ENCODE results near the gene SLBP.
A peak's percentile ranks its signal among the peaks of the same experiment; 100 is the strongest.

The SLBP gene

GRCh38 chr4:1726146-1726934, 14.2 kb upstream of the SLBP start:
- TF ChIP-seq CTCF (conservative IDR thresholded peaks at IDR 0.05): peak; percentile 96
- peak overlapping the region; percentile 45 for H3K27ac ChIP-seq

GRCh38 chr4:1725521-1725920, 13.4 kb upstream of the SLBP start:
- peak overlapping the region; percentile 45 for H3K27ac ChIP-seq
- TF ChIP-seq CTCF (conservative IDR thresholded peaks at IDR 0.05): no peak

GRCh38 chr4:1723131-1723801, 11.1 kb upstream of the SLBP start:
- TF ChIP-seq CTCF (conservative IDR thresholded peaks at IDR 0.05): no peak; the same call in 1 of the 2 replicates
- peak overlapping the region; percentile 96 for H3K27ac ChIP-seq

GRCh38 chr4:1722551-1723118, 10.5 kb upstream of the SLBP start:
- peak overlapping the region; percentile 96 for H3K27ac ChIP-seq
- TF ChIP-seq CTCF (conservative IDR thresholded peaks at IDR 0.05): no peak; the same call in 1 of the 2 replicates

- TF ChIP-seq CTCF (conservative IDR thresholded peaks at IDR 0.05): no peak
- peak overlapping the region; percentile 96 for H3K27ac ChIP-seq
Observed at GRCh38 chr4:1721666-1722550, 9.8 kb upstream of the SLBP start.

GRCh38 chr4:1721003-1721665, 9.0 kb upstream of the SLBP start, which contains the start of the genes TACC3 and TMEM129:
TSS of gene TACC3 (plus strand) at chr4:1721521. CDS start at chr4:1723422, 1,901 bp downstream.
TSS of gene TMEM129 (minus strand) at chr4:1721323. CDS start at chr4:1720837, 486 bp downstream.
- TF ChIP-seq CTCF (conservative IDR thresholded peaks at IDR 0.05): no peak
- peak within 1 kb of the TSS; percentile 96 for H3K27ac ChIP-seq
